Measurements from ENCODE around the gene BBS9. TPM values are rescaled to one million over a fixed set of nuclear protein-coding genes. Genes with fewer than 3 reads are reported as not detected.

Gene BBS9
- total and polyA plus RNA-seq, 2 donors (not counting 3 experiments of a cell fraction or from before 2014, with no cell fraction given), result 5.7 to 17.4 TPM

DNA sequence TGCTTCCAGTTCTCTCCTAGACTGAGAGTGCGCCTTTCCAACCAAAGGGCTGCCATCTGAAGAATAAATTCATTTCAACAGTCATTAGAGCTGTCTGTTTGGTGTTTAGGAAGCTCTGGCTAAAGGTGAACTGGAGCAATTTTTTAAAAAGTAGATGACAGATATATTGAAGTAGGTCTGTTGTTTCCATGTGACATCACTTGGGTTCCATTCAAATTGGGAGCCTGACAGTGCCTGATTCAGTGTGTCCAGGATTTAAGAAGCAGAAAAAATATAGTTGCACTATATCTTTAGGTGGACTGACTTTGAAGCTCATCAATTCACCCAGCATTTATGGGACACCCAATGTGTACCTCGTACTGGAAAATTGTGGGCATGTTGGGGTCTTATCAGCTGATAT, 367.7 kb downstream of the BBS9 start:
- Histone ChIP-seq H4K20me1 (replicated peaks; ENCODE audit: control insufficient read depth, extremely low read depth, insufficient read depth, low read length) (no peaks in the 10 kb centered on the region), H3K4me2 (ENCODE audit: insufficient read depth, low read length) (no peak overlapping the region), H3K27me3 (ENCODE audit: control insufficient read depth in 2 of 2, insufficient read depth in 2 of 2, low read length in 2 of 2) (no peaks in the 10 kb centered on the region), H3K4me1 (ENCODE audit: control insufficient read depth, extremely low read depth, insufficient read depth, low read length) (no peaks in the 10 kb centered on the region), H3K9me3 (replicated peaks; ENCODE audit: control insufficient read depth, insufficient read depth, low read length) (no peaks in the 10 kb centered on the region), H3K36me3 (ENCODE audit: control insufficient read depth in 2 of 2, extremely low read depth in 1 of 2, insufficient read depth in 2 of 2, low read length in 2 of 2) (no peaks in the 10 kb centered on the region), H3K9me1 (replicated peaks; ENCODE audit: control insufficient read depth, extremely low read depth, insufficient read depth, low read length) (no peaks in the 10 kb centered on the region), H2AFZ (ENCODE audit: low read depth, low read length) (no peak overlapping the region), H3K27ac (ENCODE audit: insufficient read depth, low read depth, low read length) (no peak overlapping the region), H3K9ac (replicated peaks; ENCODE audit: extremely low read depth, insufficient read depth, low read length) (no peak overlapping the region), H3K79me2 (ENCODE audit: control insufficient read depth, insufficient read depth, low read length) (no peaks in the 10 kb centered on the region), H3K4me3 (replicated peaks in 1 of 3; ENCODE audit: insufficient read depth in 1 of 3, low read depth in 1 of 3, low read length in 3 of 3) (no peak overlapping the region)
- POLR2A ChIA-PET, result no interaction called here
- CTCF ChIA-PET, result no interaction called here
- FAIRE-seq (no peak), DNase-seq (ENCODE audit: low read depth, low spot score) (no peak)
- no TSS peak for BruUV-seq (replicated peaks)
- intact Hi-C loops (cut with micrococcal nuclease) (no loop called here), dilution Hi-C loops (cut with MboI; ENCODE audit: extremely low pct_ligation_motif_present, low sequenced_read_pairs) (no loop called here)
- TF ChIP-seq EZH2 (IDR thresholded peaks at IDR 0.05; ENCODE audit: borderline replicate concordance, low read depth, low read length, severe bottlenecking), result no peak
- TF ChIP-seq FOS (IDR thresholded peaks at IDR 0.05; ENCODE audit: borderline replicate concordance, insufficient read depth, low read length), result no peak
- TF ChIP-seq, protein P1, sequence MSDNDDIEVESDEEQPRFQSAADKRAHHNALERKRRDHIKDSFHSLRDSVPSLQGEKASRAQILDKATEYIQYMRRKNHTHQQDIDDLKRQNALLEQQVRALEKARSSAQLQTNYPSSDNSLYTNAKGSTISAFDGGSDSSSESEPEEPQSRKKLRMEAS (IDR thresholded peaks at IDR 0.05; ENCODE audit: insufficient read depth, insufficient read length), result no peak
- TF ChIP-seq, protein P2, sequence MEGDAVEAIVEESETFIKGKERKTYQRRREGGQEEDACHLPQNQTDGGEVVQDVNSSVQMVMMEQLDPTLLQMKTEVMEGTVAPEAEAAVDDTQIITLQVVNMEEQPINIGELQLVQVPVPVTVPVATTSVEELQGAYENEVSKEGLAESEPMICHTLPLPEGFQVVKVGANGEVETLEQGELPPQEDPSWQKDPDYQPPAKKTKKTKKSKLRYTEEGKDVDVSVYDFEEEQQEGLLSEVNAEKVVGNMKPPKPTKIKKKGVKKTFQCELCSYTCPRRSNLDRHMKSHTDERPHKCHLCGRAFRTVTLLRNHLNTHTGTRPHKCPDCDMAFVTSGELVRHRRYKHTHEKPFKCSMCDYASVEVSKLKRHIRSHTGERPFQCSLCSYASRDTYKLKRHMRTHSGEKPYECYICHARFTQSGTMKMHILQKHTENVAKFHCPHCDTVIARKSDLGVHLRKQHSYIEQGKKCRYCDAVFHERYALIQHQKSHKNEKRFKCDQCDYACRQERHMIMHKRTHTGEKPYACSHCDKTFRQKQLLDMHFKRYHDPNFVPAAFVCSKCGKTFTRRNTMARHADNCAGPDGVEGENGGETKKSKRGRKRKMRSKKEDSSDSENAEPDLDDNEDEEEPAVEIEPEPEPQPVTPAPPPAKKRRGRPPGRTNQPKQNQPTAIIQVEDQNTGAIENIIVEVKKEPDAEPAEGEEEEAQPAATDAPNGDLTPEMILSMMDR (IDR thresholded peaks at IDR 0.05; ENCODE audit: extremely low read depth in 1 of 2, insufficient read depth in 1 of 2, low read depth in 1 of 2, low read length in 2 of 2), result no peak
- no peak for TF ChIP-seq POLR2A (IDR thresholded peaks at IDR 0.05; ENCODE audit: low read depth, low read length)
- TF ChIP-seq MYC (IDR thresholded peaks at IDR 0.05; ENCODE audit: low read depth, low read length), result no peak
- TF ChIP-seq GATA2 (IDR thresholded peaks at IDR 0.05; ENCODE audit: insufficient read depth, insufficient read length, low read depth, low read length), result no peak
- TF ChIP-seq POLR2AphosphoS5 (IDR thresholded peaks at IDR 0.05; ENCODE audit: insufficient read depth, low read depth, low read length), result no peak
- no peak for TF ChIP-seq JUN (IDR thresholded peaks at IDR 0.05; ENCODE audit: borderline replicate concordance, insufficient read depth, insufficient read length, low read depth)

Measured in endothelial cell of umbilical vein (primary cell).